GM12878 (cell line): ENCODE data around the gene SEC22C. TPM values are rescaled to one million over a fixed set of nuclear protein-coding genes. Genes with fewer than 3 reads are reported as not detected.

Source experiments
- E2F8 ChIP-seq: fragments of 450-650 bp; IDR thresholded peaks from 2 replicates; pipeline ENCODE4 v1.6.1; 2018; ENCODE audit warnings: mild to moderate bottlenecking, low read depth, moderate library complexity; ENCODE audit not compliant: partially characterized antibody
- EGR1 ChIP-seq, 2 experiments: IDR thresholded peaks; 1 replicate in 1 of 2; 2 replicates in 1 of 2; pipeline ENCODE4 v1.6.1; 2011 to 2012; ENCODE audit warnings: low read depth in 2 of 2, low read length in 2 of 2, borderline replicate concordance in 1 of 2, mild to moderate bottlenecking in 1 of 2, moderate library complexity in 1 of 2
- EP300 ChIP-seq, 2 experiments: fragments of 150-350 bp in 1 of 2; IDR thresholded peaks; 2 replicates each; pipeline ENCODE4 v1.6.1; 2011 to 2012; ENCODE audit warnings: low read depth in 2 of 2, low read length in 2 of 2, borderline replicate concordance in 1 of 2, improper control_type of control experiment in 1 of 2, inconsistent platforms in 1 of 2; ENCODE audit not compliant: control insufficient read depth in 1 of 2
- KDM1A ChIP-seq: fragments of 200-600 bp; sonication (generic); IDR thresholded peaks from 2 replicates; pipeline ENCODE4 v1.6.1; 2016; ENCODE audit warnings: borderline replicate concordance
- MTA2 ChIP-seq: fragments of 450-650 bp; IDR thresholded peaks from 2 replicates; pipeline ENCODE4 v1.6.1; 2016; ENCODE audit warnings: low read depth, mild to moderate bottlenecking, moderate library complexity
- RUNX3 ChIP-seq: IDR thresholded peaks from 2 replicates; pipeline ENCODE4 v1.6.1; 2012; ENCODE audit warnings: low read length, inconsistent platforms
- SKIL ChIP-seq: fragments of 450-650 bp; IDR thresholded peaks from 2 replicates; pipeline ENCODE4 v1.6.1; 2017; ENCODE audit warnings: mild to moderate bottlenecking, low read depth, inconsistent platforms; ENCODE audit not compliant: poor library complexity, severe bottlenecking
- SREBF2 ChIP-seq: IDR thresholded peaks from 2 replicates; pipeline ENCODE4 v1.6.1; 2012; ENCODE audit warnings: mild to moderate bottlenecking, low read length
- ZNF274 ChIP-seq: IDR thresholded peaks from one replicate; pipeline ENCODE4 v1.8.0; 2011; ENCODE audit not compliant: insufficient read length, insufficient read depth
- polyA plus RNA-seq, 11 experiments: library from polyadenylated mRNA; depleted of rRNA in 4 of 11; unstranded in 6 of 11; stranded (reverse) in 5 of 11; fragments of >200 nt; fragmentation: Nextera tagmentation in 4 of 11; fragmentation: Illumina TruSeq in 1 of 11; extraction: Ambion mirVana in 4 of 11; extraction: Trizol in 1 of 11; gene quantifications; 1 replicate in 1 of 11; 2 replicates in 10 of 11; pipeline versions ENCODE4 v1.2.1 to v1.2.3, GENCODE V29; 2011 to 2016; ENCODE audit warnings: inconsistent platforms in 2 of 11, missing spikeins in 2 of 11, low read depth in 1 of 11
- total RNA-seq, 4 experiments: library from RNA; depleted of rRNA in 3 of 4; stranded (reverse); fragments of >200 nt in 3 of 4; fragmentation: Illumina TruSeq in 1 of 4; extraction: Trizol in 1 of 4; gene quantifications; 2 replicates each; pipeline versions ENCODE4 v1.2.1 to v1.2.3, GENCODE V29; 2013 to 2021
- TF ChIP-seq, protein P1 (sequence below): IDR thresholded peaks from 2 replicates; pipeline ENCODE4 v1.6.1; 2011; ENCODE audit warnings: low read depth, mild to moderate bottlenecking, low read length, moderate library complexity, borderline replicate concordance; ENCODE audit errors: extremely low read depth

SEC22C gene
- total and polyA plus RNA-seq, 10 of the 15 experiments (the other 5 are each of a cell fraction or from before 2014, with no cell fraction given), result 15.6 to 47.0 (median 39.1) TPM

GRCh38 chr3:42505849-42506410 lies 75.8 kb downstream of the SEC22C start (continued):
- no peak for TF ChIP-seq ZNF274
- TF ChIP-seq EGR1 (IDR thresholded peaks at IDR 0.05; ENCODE audit: borderline replicate concordance in 1 of 2, low read depth in 2 of 2, low read length in 2 of 2), result no peak
- TF ChIP-seq, protein P1, sequence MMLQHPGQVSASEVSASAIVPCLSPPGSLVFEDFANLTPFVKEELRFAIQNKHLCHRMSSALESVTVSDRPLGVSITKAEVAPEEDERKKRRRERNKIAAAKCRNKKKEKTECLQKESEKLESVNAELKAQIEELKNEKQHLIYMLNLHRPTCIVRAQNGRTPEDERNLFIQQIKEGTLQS, result no peak
- TF ChIP-seq EP300 (IDR thresholded peaks at IDR 0.05; ENCODE audit: borderline replicate concordance in 1 of 2, control insufficient read depth in 1 of 2, low read depth in 2 of 2, low read length in 2 of 2), result no peak
- no peak for TF ChIP-seq E2F8
- no peak for TF ChIP-seq RUNX3
- no peak for TF ChIP-seq MTA2
- no peak for TF ChIP-seq KDM1A
- no peak for TF ChIP-seq SKIL
- TF ChIP-seq SREBF2, result no peak
